ENCODE results near the gene LNP1.

GRCh38 chr3:100443690-100444089 is 42.4 kb downstream of the LNP1 start:
- TF ChIP-seq, protein P1, sequence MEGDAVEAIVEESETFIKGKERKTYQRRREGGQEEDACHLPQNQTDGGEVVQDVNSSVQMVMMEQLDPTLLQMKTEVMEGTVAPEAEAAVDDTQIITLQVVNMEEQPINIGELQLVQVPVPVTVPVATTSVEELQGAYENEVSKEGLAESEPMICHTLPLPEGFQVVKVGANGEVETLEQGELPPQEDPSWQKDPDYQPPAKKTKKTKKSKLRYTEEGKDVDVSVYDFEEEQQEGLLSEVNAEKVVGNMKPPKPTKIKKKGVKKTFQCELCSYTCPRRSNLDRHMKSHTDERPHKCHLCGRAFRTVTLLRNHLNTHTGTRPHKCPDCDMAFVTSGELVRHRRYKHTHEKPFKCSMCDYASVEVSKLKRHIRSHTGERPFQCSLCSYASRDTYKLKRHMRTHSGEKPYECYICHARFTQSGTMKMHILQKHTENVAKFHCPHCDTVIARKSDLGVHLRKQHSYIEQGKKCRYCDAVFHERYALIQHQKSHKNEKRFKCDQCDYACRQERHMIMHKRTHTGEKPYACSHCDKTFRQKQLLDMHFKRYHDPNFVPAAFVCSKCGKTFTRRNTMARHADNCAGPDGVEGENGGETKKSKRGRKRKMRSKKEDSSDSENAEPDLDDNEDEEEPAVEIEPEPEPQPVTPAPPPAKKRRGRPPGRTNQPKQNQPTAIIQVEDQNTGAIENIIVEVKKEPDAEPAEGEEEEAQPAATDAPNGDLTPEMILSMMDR (IDR thresholded peaks at IDR 0.05; ENCODE audit: poor library complexity) = no peak
- TF ChIP-seq EZH2 (IDR thresholded peaks at IDR 0.05; ENCODE audit: borderline replicate concordance) = no peak

All from hepatocyte (in vitro differentiated cells).